Adrenal gland (tissue), 5 donors: Measurements from ENCODE around the gene PLXDC2.
A peak's percentile ranks its signal among the peaks of the same experiment; 100 is the strongest.

ENCODE experiments used
- CTCF ChIP-seq, 6 experiments: fragments of 450-650 bp in 4 of 6; fragments of 200-600 bp in 2 of 6; sonication (generic) in 1 of 6; IDR thresholded peaks; 1 replicate in 5 of 6; 2 replicates in 1 of 6; pipeline versions ENCODE4 v1.5.1 to v1.8.0; 2016 to 2021; ENCODE audit warnings: antibody characterized with exemption in 6 of 6, mild to moderate bottlenecking in 2 of 6, moderate library complexity in 1 of 6
- POLR2A ChIP-seq, 2 donors: fragments of 450-650 bp; IDR thresholded peaks; one replicate each; pipeline ENCODE4 v1.6.1; 2017; ENCODE audit warnings: antibody characterized with exemption in 2 of 2, mild to moderate bottlenecking in 2 of 2, moderate library complexity in 1 of 2
- donor health status: DM: no; HTN: no; CAD: no.

GRCh38 chr10:19788075-19788686, 28.1 kb upstream of the PLXDC2 start:
- TF ChIP-seq POLR2A (IDR thresholded peaks at IDR 0.05) (no peak), CTCF (IDR thresholded peaks at IDR 0.05) (peak; percentile 59 to 87 (median 76))
